ENCODE results near the gene ATP2B2. TPM values are rescaled to one million over a fixed set of nuclear protein-coding genes. Genes with fewer than 3 reads are reported as not detected.

Gene ATP2B2
- total and polyA plus RNA-seq, 10 of the 15 experiments (the other 5 are each of a cell fraction or from before 2014, with no cell fraction given): 0.04 TPM; not detected in 9

GRCh38 chr3:10353661-10354360 lies 151.6 kb downstream of the ATP2B2 start:
- ATAC-seq: no peak
- CTCF ChIA-PET: no interaction called here
- no TSS peak for BruUV-seq (replicated peaks)
- 0 out of 2 replicates have a peak, but pooled peaks cover 4% of the 10 kb centered on the region for H4K20me1 ChIP-seq (ENCODE audit: control insufficient read depth, insufficient read depth)
- no peak overlapping the region for H3K4me2 ChIP-seq (ENCODE audit: control insufficient read depth, insufficient read depth)
- SMC1A ChIA-PET (ENCODE audit: uncharacterized antibody, unreplicated experiment): no interaction called here
- FAIRE-seq: no peak
- no peak overlapping the region for H3K27ac ChIP-seq (ENCODE audit: control insufficient read depth, insufficient read depth)
- 33% methylated on average over 10 of the region's 10 CpGs for WGBS (ENCODE audit: insufficient coverage, insufficient replicate concordance, low lambda C conversion rate, missing lambda C conversion rate)
- in situ Hi-C loops (cut with MboI): no loop called here
- no peak overlapping the region for H3K9ac ChIP-seq (ENCODE audit: control insufficient read depth, insufficient read depth, low read length)
- H2AFZ ChIP-seq (ENCODE audit: control insufficient read depth, low read depth, low read length): no peak overlapping the region
- H3K36me3 ChIP-seq (ENCODE audit: control insufficient read depth in 2 of 2, insufficient read depth in 2 of 2, low read length in 1 of 2): no peaks in the 10 kb centered on the region
- no peak overlapping the region for H3K4me3 ChIP-seq
- TF ChIP-seq TARDBP (IDR thresholded peaks at IDR 0.05; ENCODE audit: borderline replicate concordance) (no peak), SUPT20H (IDR thresholded peaks at IDR 0.05; ENCODE audit: borderline replicate concordance, control insufficient read depth, low read depth, low read length) (no peak), SMC3 (IDR thresholded peaks at IDR 0.05; ENCODE audit: borderline replicate concordance, low read length) (no peak), NKRF (conservative IDR thresholded peaks at IDR 0.05) (no peak), GATAD2B (conservative IDR thresholded peaks at IDR 0.05; ENCODE audit: low read depth) (no peak), RAD21 (IDR thresholded peaks at IDR 0.05; ENCODE audit: insufficient read depth, low read depth, low read length) (no peak), HSF1 (IDR thresholded peaks at IDR 0.05; ENCODE audit: low read depth, low read length) (no peak), HCFC1 (IDR thresholded peaks at IDR 0.05; ENCODE audit: low read length) (no peak), HDAC2 (IDR thresholded peaks at IDR 0.05) (no peak), USF1 (IDR thresholded peaks at IDR 0.05; ENCODE audit: borderline replicate concordance, extremely low read length, insufficient read depth, low read depth, low read length) (no peak), TBL1XR1 (IDR thresholded peaks at IDR 0.05; ENCODE audit: low read depth, low read length) (no peak), CBFB (IDR thresholded peaks at IDR 0.05; ENCODE audit: low read depth) (no peak)
- TF ChIP-seq, protein P1, sequence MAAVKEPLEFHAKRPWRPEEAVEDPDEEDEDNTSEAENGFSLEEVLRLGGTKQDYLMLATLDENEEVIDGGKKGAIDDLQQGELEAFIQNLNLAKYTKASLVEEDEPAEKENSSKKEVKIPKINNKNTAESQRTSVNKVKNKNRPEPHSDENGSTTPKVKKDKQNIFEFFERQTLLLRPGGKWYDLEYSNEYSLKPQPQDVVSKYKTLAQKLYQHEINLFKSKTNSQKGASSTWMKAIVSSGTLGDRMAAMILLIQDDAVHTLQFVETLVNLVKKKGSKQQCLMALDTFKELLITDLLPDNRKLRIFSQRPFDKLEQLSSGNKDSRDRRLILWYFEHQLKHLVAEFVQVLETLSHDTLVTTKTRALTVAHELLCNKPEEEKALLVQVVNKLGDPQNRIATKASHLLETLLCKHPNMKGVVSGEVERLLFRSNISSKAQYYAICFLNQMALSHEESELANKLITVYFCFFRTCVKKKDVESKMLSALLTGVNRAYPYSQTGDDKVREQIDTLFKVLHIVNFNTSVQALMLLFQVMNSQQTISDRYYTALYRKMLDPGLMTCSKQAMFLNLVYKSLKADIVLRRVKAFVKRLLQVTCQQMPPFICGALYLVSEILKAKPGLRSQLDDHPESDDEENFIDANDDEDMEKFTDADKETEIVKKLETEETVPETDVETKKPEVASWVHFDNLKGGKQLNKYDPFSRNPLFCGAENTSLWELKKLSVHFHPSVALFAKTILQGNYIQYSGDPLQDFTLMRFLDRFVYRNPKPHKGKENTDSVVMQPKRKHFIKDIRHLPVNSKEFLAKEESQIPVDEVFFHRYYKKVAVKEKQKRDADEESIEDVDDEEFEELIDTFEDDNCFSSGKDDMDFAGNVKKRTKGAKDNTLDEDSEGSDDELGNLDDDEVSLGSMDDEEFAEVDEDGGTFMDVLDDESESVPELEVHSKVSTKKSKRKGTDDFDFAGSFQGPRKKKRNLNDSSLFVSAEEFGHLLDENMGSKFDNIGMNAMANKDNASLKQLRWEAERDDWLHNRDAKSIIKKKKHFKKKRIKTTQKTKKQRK (IDR thresholded peaks at IDR 0.05; ENCODE audit: low read depth, low read length): no peak
- H3K4me1 ChIP-seq (ENCODE audit: control insufficient read depth, insufficient read depth, low read length): no peaks in the 10 kb centered on the region; the same call in 1 of the 2 replicates
- no peak for DNase-seq (ENCODE audit: low read depth, low spot score)
- H3K79me2 ChIP-seq (ENCODE audit: control insufficient read depth, insufficient read depth, low read length): no peaks in the 10 kb centered on the region
- intact Hi-C loops (cut with micrococcal nuclease; ENCODE audit: unreplicated experiment): no loop called here
- H3K27me3 ChIP-seq (replicated peaks in 1 of 2; ENCODE audit: control insufficient read depth in 2 of 2, insufficient read depth in 2 of 2, low read length in 1 of 2): peaks cover 2 to 3% of the 10 kb centered on the region in 2 experiments; a peak in 2 of 4 replicates
- H3K9me3 ChIP-seq (replicated peaks; ENCODE audit: control insufficient read depth, insufficient read depth, low read length): no peaks in the 10 kb centered on the region
- POLR2A ChIA-PET: no interaction called here
- RAD21 ChIA-PET (ENCODE audit: unreplicated experiment): no interaction called here
